GM23338 (cell line): ENCODE results near the gene ANKRD17. TPM values are rescaled to one million over a fixed set of nuclear protein-coding genes. Genes with fewer than 3 reads are reported as not detected.

ENCODE experiments used
- ATAC-seq: fragments of 200-7000 bp; cut with Tn5 transposase; 3 replicates; pipeline ENCODE4 v1.9.1; 2020
- DNase-seq: peaks from one replicate; pipeline ENCODE4 v3.0.0-alpha.2; 2015; ENCODE audit warnings: low spot score
- H2AFZ ChIP-seq: fragments of 200-600 bp; sonication (generic); 2 replicates; pipeline ENCODE4 v1.8.0; 2016; ENCODE audit warnings: antibody characterized with exemption, mild to moderate bottlenecking, moderate library complexity
- H3F3A ChIP-seq: fragments of 200-600 bp; sonication (generic); replicated peaks from 2 replicates; pipeline ENCODE4 v1.8.0; 2017; ENCODE audit warnings: antibody characterized with exemption, mixed run types, low read depth
- H3K27ac ChIP-seq: fragments of 200-600 bp; sonication (generic); 2 replicates; pipeline ENCODE4 v1.6.1; 2016; ENCODE audit warnings: low read depth
- H3K27me3 ChIP-seq: fragments of 200-600 bp; sonication (generic); 2 replicates; pipeline ENCODE4 v1.8.0; 2016; ENCODE audit warnings: mild to moderate bottlenecking, mixed run types, moderate library complexity; ENCODE audit not compliant: insufficient read depth
- H3K36me3 ChIP-seq: fragments of 200-600 bp; sonication (generic); 2 replicates; pipeline ENCODE4 v1.8.0; 2016; ENCODE audit warnings: mild to moderate bottlenecking; ENCODE audit not compliant: insufficient read depth
- H3K4me1 ChIP-seq: fragments of 200-600 bp; sonication (generic); 2 replicates; pipeline ENCODE4 v1.8.0; 2016; ENCODE audit warnings: mild to moderate bottlenecking, moderate library complexity; ENCODE audit not compliant: insufficient read depth
- H3K4me2 ChIP-seq: fragments of 200-600 bp; sonication (generic); 2 replicates; pipeline ENCODE4 v1.7.1; 2017; ENCODE audit warnings: mixed run types
- H3K4me3 ChIP-seq: fragments of 200-600 bp; sonication (generic); 2 replicates; pipeline ENCODE4 v1.6.1; 2016; ENCODE audit warnings: mixed run types
- H3K79me2 ChIP-seq: fragments of 200-600 bp; sonication (generic); replicated peaks from 2 replicates; pipeline ENCODE4 v1.8.0; 2017; ENCODE audit warnings: mild to moderate bottlenecking; ENCODE audit not compliant: insufficient read depth
- H3K9me2 ChIP-seq: fragments of 200-600 bp; sonication (generic); 2 replicates; pipeline ENCODE4 v1.8.0; 2017; ENCODE audit not compliant: insufficient read depth
- H4K20me1 ChIP-seq: fragments of 200-600 bp; sonication (generic); replicated peaks from 2 replicates; pipeline ENCODE4 v1.8.0; 2017; ENCODE audit warnings: mild to moderate bottlenecking; ENCODE audit not compliant: insufficient read depth
- H3K27ac Mint-ChIP-seq: 2 replicates; pipeline ENCODE4 v1.8.0; 2020; ENCODE audit warnings: inconsistent platforms, mild to moderate bottlenecking, moderate library complexity, mixed read lengths
- H3K27me3 Mint-ChIP-seq: 3 replicates; pipeline ENCODE4 v1.8.0; 2022; ENCODE audit warnings: low read depth, mild to moderate bottlenecking, moderate library complexity, mixed read lengths, inconsistent platforms; ENCODE audit not compliant: insufficient read depth, poor library complexity
- H3K36me3 Mint-ChIP-seq: 3 replicates; pipeline ENCODE4 v1.8.0; 2021; ENCODE audit warnings: low read depth, mild to moderate bottlenecking, inconsistent platforms, moderate library complexity, mixed read lengths
- H3K4me1 Mint-ChIP-seq: 3 replicates; pipeline ENCODE4 v1.8.0; 2020; ENCODE audit warnings: mild to moderate bottlenecking, inconsistent platforms, mixed read lengths
- H3K4me3 Mint-ChIP-seq: 3 replicates; pipeline ENCODE4 v1.8.0; 2021; ENCODE audit warnings: moderate library complexity, mild to moderate bottlenecking, inconsistent platforms, mixed read lengths
- H3K9me3 Mint-ChIP-seq: 3 replicates; pipeline ENCODE4 v1.8.0; 2020; ENCODE audit warnings: moderate library complexity, mild to moderate bottlenecking, inconsistent platforms, mixed read lengths
- CREB1 ChIP-seq: fragments of 250-450 bp; sonication (Bioruptor Pico); IDR thresholded peaks from 2 replicates; pipeline ENCODE4 v1.5.0; 2020; ENCODE audit warnings: low read depth, mild to moderate bottlenecking, moderate library complexity
- EZH2 ChIP-seq: fragments of 200-600 bp; sonication (generic); IDR thresholded peaks from one replicate; pipeline ENCODE4 v1.8.0; 2017; ENCODE audit warnings: antibody characterized with exemption, mild to moderate bottlenecking, low read depth; ENCODE audit not compliant: unreplicated experiment
- EZH2phosphoT487 ChIP-seq: fragments of 200-600 bp; sonication (generic); IDR thresholded peaks from one replicate; pipeline ENCODE4 v1.8.1; 2018; ENCODE audit warnings: antibody characterized with exemption; ENCODE audit not compliant: unreplicated experiment
- JUNB ChIP-seq: IDR thresholded peaks from one replicate; pipeline ENCODE4 v1.6.1; 2016; ENCODE audit warnings: antibody characterized with exemption; ENCODE audit not compliant: unreplicated experiment
- NANOG ChIP-seq: IDR thresholded peaks from 2 replicates; pipeline ENCODE4 v1.6.1; 2016; ENCODE audit warnings: antibody characterized with exemption, borderline replicate concordance
- POLR2AphosphoS5 ChIP-seq: IDR thresholded peaks from 2 replicates; pipeline ENCODE4 v1.6.1; 2016; ENCODE audit warnings: antibody characterized with exemption, low read depth
- STAT1 ChIP-seq: IDR thresholded peaks from one replicate; pipeline ENCODE4 v1.6.1; 2016; ENCODE audit warnings: antibody characterized with exemption; ENCODE audit not compliant: unreplicated experiment
- ZNF114 ChIP-seq: fragments of 250-450 bp; sonication (Bioruptor Pico); IDR thresholded peaks from 2 replicates; pipeline ENCODE4 v1.5.0; 2020; ENCODE audit warnings: mild to moderate bottlenecking, moderate library complexity
- ZNF331 ChIP-seq: fragments of 250-450 bp; sonication (Bioruptor Pico); IDR thresholded peaks from 2 replicates; pipeline ENCODE4 v1.5.0; 2020; ENCODE audit warnings: low read depth, mild to moderate bottlenecking, moderate library complexity
- polyA plus RNA-seq: library from polyadenylated mRNA; unstranded; fragments of >200 nt; fragmentation: Nextera tagmentation; extraction: Ambion mirVana; gene quantifications from 2 replicates; pipeline ENCODE4 v1.2.1, GENCODE V29; 2016
- total RNA-seq: library from RNA; depleted of rRNA; stranded (reverse); fragments of >200 nt; shearing (Covaris generic); gene quantifications from 2 replicates; pipeline ENCODE4 v1.2.3, GENCODE V29; 2014
- TF ChIP-seq, protein P1 (sequence below): IDR thresholded peaks from 2 replicates; pipeline ENCODE4 v1.6.1; 2016; ENCODE audit warnings: antibody characterized with exemption
- TF ChIP-seq, protein P2 (sequence below), 2 experiments: fragments of 200-600 bp in 1 of 2; sonication (generic) in 1 of 2; conservative IDR thresholded peaks; 2 replicates each; pipeline versions ENCODE4 v1.5.1 to v1.6.1; 2016 to 2017; ENCODE audit warnings: antibody characterized with exemption in 2 of 2, low read depth in 2 of 2, mild to moderate bottlenecking in 2 of 2, moderate library complexity in 1 of 2
- TF ChIP-seq, protein P3 (sequence below): fragments of 250-450 bp; sonication (Bioruptor Pico); IDR thresholded peaks from 2 replicates; pipeline ENCODE4 v1.5.0; 2020; ENCODE audit warnings: mild to moderate bottlenecking, moderate library complexity
- TF ChIP-seq, protein P4 (sequence below): IDR thresholded peaks from one replicate; pipeline ENCODE4 v1.6.1; 2018; ENCODE audit warnings: antibody characterized with exemption; ENCODE audit not compliant: unreplicated experiment

Gene ANKRD17
- total and polyA plus RNA-seq, 2 experiments from 2014 or later = 41.9 to 85.3 TPM

DNA sequence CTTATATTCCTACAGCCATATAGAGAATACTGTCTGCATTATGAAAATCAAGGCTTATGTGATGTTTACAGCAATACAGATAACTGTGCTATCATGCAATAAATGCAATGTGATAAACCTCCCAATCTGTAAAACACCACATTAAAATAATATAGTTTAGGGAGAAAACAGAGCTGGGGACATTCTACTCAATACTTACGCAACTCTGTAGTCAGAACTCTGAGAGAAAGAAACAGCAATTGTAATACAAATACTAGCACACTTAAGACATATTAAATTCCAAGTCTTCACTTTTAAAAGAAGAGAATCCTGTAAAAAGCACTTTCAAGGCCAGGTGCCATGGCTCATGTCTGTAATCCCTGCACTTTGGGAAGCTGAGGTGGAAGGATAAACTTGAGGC is 61.4 kb downstream of the ANKRD17 start:
- Mint-ChIP-seq H3K9me3 (no peaks in the 10 kb centered on the region; the same call in 2 of the 3 replicates), H3K4me1 (peaks cover 29% of the 10 kb centered on the region), H3K27ac (no peak overlapping the region), H3K4me3 (no peak overlapping the region), H3K27me3 (no peaks in the 10 kb centered on the region), H3K36me3 (no peaks in the 10 kb centered on the region)
- Histone ChIP-seq H3F3A (no peaks in the 10 kb centered on the region), H3K27me3 (no peaks in the 10 kb centered on the region), H3K4me1 (peaks cover 23% of the 10 kb centered on the region), H3K4me2 (no peak overlapping the region), H3K79me2 (peaks cover 98% of the 10 kb centered on the region), H3K27ac (no peak overlapping the region), H3K4me3 (no peak overlapping the region), H3K9me2 (no peaks in the 10 kb centered on the region), H2AFZ (no peak overlapping the region), H4K20me1 (peaks cover 17% of the 10 kb centered on the region; the same call in 1 of the 2 replicates), H3K36me3 (no peaks in the 10 kb centered on the region)
- ATAC-seq (no peak), DNase-seq (no peak)
- TF ChIP-seq ZNF114 = no peak
- TF ChIP-seq, protein P1, sequence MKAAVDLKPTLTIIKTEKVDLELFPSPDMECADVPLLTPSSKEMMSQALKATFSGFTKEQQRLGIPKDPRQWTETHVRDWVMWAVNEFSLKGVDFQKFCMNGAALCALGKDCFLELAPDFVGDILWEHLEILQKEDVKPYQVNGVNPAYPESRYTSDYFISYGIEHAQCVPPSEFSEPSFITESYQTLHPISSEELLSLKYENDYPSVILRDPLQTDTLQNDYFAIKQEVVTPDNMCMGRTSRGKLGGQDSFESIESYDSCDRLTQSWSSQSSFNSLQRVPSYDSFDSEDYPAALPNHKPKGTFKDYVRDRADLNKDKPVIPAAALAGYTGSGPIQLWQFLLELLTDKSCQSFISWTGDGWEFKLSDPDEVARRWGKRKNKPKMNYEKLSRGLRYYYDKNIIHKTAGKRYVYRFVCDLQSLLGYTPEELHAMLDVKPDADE = no peak
- TF ChIP-seq EZH2 = no peak
- TF ChIP-seq, protein P2, sequence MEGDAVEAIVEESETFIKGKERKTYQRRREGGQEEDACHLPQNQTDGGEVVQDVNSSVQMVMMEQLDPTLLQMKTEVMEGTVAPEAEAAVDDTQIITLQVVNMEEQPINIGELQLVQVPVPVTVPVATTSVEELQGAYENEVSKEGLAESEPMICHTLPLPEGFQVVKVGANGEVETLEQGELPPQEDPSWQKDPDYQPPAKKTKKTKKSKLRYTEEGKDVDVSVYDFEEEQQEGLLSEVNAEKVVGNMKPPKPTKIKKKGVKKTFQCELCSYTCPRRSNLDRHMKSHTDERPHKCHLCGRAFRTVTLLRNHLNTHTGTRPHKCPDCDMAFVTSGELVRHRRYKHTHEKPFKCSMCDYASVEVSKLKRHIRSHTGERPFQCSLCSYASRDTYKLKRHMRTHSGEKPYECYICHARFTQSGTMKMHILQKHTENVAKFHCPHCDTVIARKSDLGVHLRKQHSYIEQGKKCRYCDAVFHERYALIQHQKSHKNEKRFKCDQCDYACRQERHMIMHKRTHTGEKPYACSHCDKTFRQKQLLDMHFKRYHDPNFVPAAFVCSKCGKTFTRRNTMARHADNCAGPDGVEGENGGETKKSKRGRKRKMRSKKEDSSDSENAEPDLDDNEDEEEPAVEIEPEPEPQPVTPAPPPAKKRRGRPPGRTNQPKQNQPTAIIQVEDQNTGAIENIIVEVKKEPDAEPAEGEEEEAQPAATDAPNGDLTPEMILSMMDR (conservative IDR thresholded peaks at IDR 0.05; ENCODE audit: low read depth in 2 of 2) = no peak
- TF ChIP-seq CREB1 (CRISPR knock-in tag) = no peak
- TF ChIP-seq, protein P3, sequence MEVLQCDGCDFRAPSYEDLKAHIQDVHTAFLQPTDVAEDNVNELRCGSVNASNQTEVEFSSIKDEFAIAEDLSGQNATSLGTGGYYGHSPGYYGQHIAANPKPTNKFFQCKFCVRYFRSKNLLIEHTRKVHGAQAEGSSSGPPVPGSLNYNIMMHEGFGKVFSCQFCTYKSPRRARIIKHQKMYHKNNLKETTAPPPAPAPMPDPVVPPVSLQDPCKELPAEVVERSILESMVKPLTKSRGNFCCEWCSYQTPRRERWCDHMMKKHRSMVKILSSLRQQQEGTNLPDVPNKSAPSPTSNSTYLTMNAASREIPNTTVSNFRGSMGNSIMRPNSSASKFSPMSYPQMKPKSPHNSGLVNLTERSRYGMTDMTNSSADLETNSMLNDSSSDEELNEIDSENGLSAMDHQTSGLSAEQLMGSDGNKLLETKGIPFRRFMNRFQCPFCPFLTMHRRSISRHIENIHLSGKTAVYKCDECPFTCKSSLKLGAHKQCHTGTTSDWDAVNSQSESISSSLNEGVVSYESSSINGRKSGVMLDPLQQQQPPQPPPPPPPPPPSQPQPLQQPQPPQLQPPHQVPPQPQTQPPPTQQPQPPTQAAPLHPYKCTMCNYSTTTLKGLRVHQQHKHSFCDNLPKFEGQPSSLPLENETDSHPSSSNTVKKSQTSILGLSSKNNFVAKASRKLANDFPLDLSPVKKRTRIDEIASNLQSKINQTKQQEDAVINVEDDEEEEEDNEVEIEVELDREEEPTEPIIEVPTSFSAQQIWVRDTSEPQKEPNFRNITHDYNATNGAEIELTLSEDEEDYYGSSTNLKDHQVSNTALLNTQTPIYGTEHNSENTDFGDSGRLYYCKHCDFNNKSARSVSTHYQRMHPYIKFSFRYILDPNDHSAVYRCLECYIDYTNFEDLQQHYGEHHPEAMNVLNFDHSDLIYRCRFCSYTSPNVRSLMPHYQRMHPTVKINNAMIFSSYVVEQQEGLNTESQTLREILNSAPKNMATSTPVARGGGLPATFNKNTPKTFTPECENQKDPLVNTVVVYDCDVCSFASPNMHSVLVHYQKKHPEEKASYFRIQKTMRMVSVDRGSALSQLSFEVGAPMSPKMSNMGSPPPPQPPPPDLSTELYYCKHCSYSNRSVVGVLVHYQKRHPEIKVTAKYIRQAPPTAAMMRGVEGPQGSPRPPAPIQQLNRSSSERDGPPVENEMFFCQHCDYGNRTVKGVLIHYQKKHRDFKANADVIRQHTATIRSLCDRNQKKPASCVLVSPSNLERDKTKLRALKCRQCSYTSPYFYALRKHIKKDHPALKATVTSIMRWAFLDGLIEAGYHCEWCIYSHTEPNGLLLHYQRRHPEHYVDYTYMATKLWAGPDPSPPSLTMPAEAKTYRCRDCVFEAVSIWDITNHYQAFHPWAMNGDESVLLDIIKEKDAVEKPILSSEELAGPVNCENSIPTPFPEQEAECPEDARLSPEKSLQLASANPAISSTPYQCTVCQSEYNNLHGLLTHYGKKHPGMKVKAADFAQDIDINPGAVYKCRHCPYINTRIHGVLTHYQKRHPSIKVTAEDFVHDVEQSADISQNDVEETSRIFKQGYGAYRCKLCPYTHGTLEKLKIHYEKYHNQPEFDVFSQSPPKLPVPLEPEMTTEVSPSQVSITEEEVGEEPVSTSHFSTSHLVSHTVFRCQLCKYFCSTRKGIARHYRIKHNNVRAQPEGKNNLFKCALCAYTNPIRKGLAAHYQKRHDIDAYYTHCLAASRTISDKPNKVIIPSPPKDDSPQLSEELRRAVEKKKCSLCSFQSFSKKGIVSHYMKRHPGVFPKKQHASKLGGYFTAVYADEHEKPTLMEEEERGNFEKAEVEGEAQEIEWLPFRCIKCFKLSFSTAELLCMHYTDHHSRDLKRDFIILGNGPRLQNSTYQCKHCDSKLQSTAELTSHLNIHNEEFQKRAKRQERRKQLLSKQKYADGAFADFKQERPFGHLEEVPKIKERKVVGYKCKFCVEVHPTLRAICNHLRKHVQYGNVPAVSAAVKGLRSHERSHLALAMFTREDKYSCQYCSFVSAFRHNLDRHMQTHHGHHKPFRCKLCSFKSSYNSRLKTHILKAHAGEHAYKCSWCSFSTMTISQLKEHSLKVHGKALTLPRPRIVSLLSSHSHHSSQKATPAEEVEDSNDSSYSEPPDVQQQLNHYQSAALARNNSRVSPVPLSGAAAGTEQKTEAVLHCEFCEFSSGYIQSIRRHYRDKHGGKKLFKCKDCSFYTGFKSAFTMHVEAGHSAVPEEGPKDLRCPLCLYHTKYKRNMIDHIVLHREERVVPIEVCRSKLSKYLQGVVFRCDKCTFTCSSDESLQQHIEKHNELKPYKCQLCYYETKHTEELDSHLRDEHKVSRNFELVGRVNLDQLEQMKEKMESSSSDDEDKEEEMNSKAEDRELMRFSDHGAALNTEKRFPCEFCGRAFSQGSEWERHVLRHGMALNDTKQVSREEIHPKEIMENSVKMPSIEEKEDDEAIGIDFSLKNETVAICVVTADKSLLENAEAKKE (CRISPR knock-in tag) = no peak
- TF ChIP-seq STAT1 = no peak
- TF ChIP-seq ZNF331 = no peak
- no peak for TF ChIP-seq POLR2AphosphoS5
- TF ChIP-seq EZH2phosphoT487 = no peak
- no peak for TF ChIP-seq JUNB
- TF ChIP-seq, protein P4, sequence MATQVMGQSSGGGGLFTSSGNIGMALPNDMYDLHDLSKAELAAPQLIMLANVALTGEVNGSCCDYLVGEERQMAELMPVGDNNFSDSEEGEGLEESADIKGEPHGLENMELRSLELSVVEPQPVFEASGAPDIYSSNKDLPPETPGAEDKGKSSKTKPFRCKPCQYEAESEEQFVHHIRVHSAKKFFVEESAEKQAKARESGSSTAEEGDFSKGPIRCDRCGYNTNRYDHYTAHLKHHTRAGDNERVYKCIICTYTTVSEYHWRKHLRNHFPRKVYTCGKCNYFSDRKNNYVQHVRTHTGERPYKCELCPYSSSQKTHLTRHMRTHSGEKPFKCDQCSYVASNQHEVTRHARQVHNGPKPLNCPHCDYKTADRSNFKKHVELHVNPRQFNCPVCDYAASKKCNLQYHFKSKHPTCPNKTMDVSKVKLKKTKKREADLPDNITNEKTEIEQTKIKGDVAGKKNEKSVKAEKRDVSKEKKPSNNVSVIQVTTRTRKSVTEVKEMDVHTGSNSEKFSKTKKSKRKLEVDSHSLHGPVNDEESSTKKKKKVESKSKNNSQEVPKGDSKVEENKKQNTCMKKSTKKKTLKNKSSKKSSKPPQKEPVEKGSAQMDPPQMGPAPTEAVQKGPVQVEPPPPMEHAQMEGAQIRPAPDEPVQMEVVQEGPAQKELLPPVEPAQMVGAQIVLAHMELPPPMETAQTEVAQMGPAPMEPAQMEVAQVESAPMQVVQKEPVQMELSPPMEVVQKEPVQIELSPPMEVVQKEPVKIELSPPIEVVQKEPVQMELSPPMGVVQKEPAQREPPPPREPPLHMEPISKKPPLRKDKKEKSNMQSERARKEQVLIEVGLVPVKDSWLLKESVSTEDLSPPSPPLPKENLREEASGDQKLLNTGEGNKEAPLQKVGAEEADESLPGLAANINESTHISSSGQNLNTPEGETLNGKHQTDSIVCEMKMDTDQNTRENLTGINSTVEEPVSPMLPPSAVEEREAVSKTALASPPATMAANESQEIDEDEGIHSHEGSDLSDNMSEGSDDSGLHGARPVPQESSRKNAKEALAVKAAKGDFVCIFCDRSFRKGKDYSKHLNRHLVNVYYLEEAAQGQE = no peak
- TF ChIP-seq NANOG = no peak
